Nephron (organoid): ENCODE data around the gene SNED1.

Experiments used
- H3K27ac Mint-ChIP-seq, 3 experiments: 2 replicates each; pipeline ENCODE4 v1.8.0; 2020; ENCODE audit warnings: mixed read lengths in 3 of 3, mild to moderate bottlenecking in 2 of 3, moderate library complexity in 1 of 3
- H3K27me3 Mint-ChIP-seq: 2 replicates; pipeline ENCODE4 v1.8.0; 2021; ENCODE audit warnings: low read depth, mild to moderate bottlenecking, moderate library complexity, mixed read lengths
- H3K36me3 Mint-ChIP-seq: 2 replicates; pipeline ENCODE4 v1.8.0; 2020; ENCODE audit warnings: low read depth, mixed read lengths
- H3K4me1 Mint-ChIP-seq: 2 replicates; pipeline ENCODE4 v1.8.0; 2020; ENCODE audit warnings: mixed read lengths
- H3K4me3 Mint-ChIP-seq, 3 experiments: 2 replicates each; pipeline ENCODE4 v1.8.0; 2020; ENCODE audit warnings: mild to moderate bottlenecking in 3 of 3, mixed read lengths in 3 of 3, moderate library complexity in 2 of 3
- H3K9me3 Mint-ChIP-seq: 2 replicates; pipeline ENCODE4 v1.8.0; 2020; ENCODE audit warnings: mixed read lengths
- CTCF ChIP-seq, 3 experiments: fragments of 200-600 bp; sonication (generic); IDR thresholded peaks; one replicate each; pipeline ENCODE4 v1.5.0; 2021; ENCODE audit warnings: antibody characterized with exemption in 3 of 3; ENCODE audit not compliant: unreplicated experiment in 3 of 3

Gene SNED1

GRCh38 chr2:240990266-240990529 is 8.2 kb upstream of the SNED1 start:
- Mint-ChIP-seq H3K27ac (no peak overlapping the region), H3K4me3 (no peak overlapping the region), H3K36me3 (no peaks in the 10 kb centered on the region), H3K4me1 (peaks cover 32% of the 10 kb centered on the region), H3K9me3 (no peaks in the 10 kb centered on the region), H3K27me3 (peaks cover 16% of the 10 kb centered on the region)
- no peak for TF ChIP-seq CTCF (IDR thresholded peaks at IDR 0.05; ENCODE audit: unreplicated experiment in 3 of 3)

GRCh38 chr2:240990726-240991377 is 7.6 kb upstream of the SNED1 start:
- Mint-ChIP-seq H3K36me3 (no peaks in the 10 kb centered on the region), H3K27me3 (peaks cover 11% of the 10 kb centered on the region), H3K9me3 (no peaks in the 10 kb centered on the region), H3K4me1 (peaks cover 39% of the 10 kb centered on the region), H3K27ac (no peak overlapping the region), H3K4me3 (no peak overlapping the region)
- no peak for TF ChIP-seq CTCF (IDR thresholded peaks at IDR 0.05; ENCODE audit: unreplicated experiment in 3 of 3)

- Mint-ChIP-seq H3K4me3 (no peak overlapping the region), H3K27me3 (peaks cover 10% of the 10 kb centered on the region), H3K9me3 (no peaks in the 10 kb centered on the region), H3K27ac (peak overlapping the region in 1 of 3 experiments; percentile 24), H3K4me1 (peaks cover 41% of the 10 kb centered on the region), H3K36me3 (no peaks in the 10 kb centered on the region)
- TF ChIP-seq CTCF (IDR thresholded peaks at IDR 0.05; ENCODE audit: unreplicated experiment in 3 of 3): no peak
These were observed 6.8 kb upstream of the SNED1 start for GRCh38 chr2:240991378-240992263.

- H3K36me3 Mint-ChIP-seq: no peaks in the 10 kb centered on the region
- H3K27me3 Mint-ChIP-seq: peaks cover 20% of the 10 kb centered on the region
- no peak overlapping the region for H3K4me3 Mint-ChIP-seq
- peaks cover 46% of the 10 kb centered on the region for H3K4me1 Mint-ChIP-seq
- TF ChIP-seq CTCF (IDR thresholded peaks at IDR 0.05; ENCODE audit: unreplicated experiment in 3 of 3): no peak
- peak overlapping the region in 1 of 3 experiments; percentile 24 for H3K27ac Mint-ChIP-seq
- no peaks in the 10 kb centered on the region for H3K9me3 Mint-ChIP-seq
These were observed 5.7 kb upstream of the SNED1 start for GRCh38 chr2:240992572-240993291.

- Mint-ChIP-seq H3K4me3 (no peak overlapping the region), H3K9me3 (no peaks in the 10 kb centered on the region), H3K36me3 (no peaks in the 10 kb centered on the region), H3K27me3 (peaks cover 20% of the 10 kb centered on the region), H3K27ac (peak overlapping the region in 1 of 3 experiments; percentile 43), H3K4me1 (peaks cover 39% of the 10 kb centered on the region)
- TF ChIP-seq CTCF (IDR thresholded peaks at IDR 0.05; ENCODE audit: unreplicated experiment in 3 of 3): no peak
These were observed 4.8 kb upstream of the SNED1 start for GRCh38 chr2:240993446-240994170.
